ACC112 (cell line): ENCODE results near the gene PRKCD.

ENCODE experiments used
- H2AFZ ChIP-seq: fragments of 200-600 bp; sonication (generic); one replicate; pipeline ENCODE4 v1.6.0; 2017; ENCODE audit warnings: antibody characterized with exemption, low read length; ENCODE audit not compliant: unreplicated experiment
- H3K27ac ChIP-seq: fragments of 200-600 bp; sonication (generic); 2 replicates; pipeline ENCODE4 v1.5.1; 2014; ENCODE audit warnings: low read depth, mild to moderate bottlenecking, antibody characterized with exemption, low read length, moderate library complexity
- H3K27me3 ChIP-seq: fragments of 200-600 bp; sonication (generic); 2 replicates; pipeline ENCODE4 v1.6.1; 2014; ENCODE audit warnings: mild to moderate bottlenecking, antibody characterized with exemption, low read length, moderate library complexity, mixed read lengths; ENCODE audit not compliant: insufficient read depth
- H3K36me3 ChIP-seq: fragments of 200-600 bp; sonication (generic); 2 replicates; pipeline ENCODE4 v1.6.1; 2016; ENCODE audit warnings: mild to moderate bottlenecking, antibody characterized with exemption, low read length, moderate library complexity, mixed read lengths; ENCODE audit not compliant: insufficient read depth
- H3K4me1 ChIP-seq: fragments of 200-600 bp; sonication (generic); one replicate; pipeline ENCODE4 v1.6.1; 2016; ENCODE audit warnings: low read length, mixed read lengths; ENCODE audit not compliant: insufficient read depth, unreplicated experiment, control insufficient read depth
- H3K4me3 ChIP-seq: fragments of 200-600 bp; sonication (generic); 2 replicates; pipeline ENCODE4 v1.5.1; 2014; ENCODE audit warnings: mild to moderate bottlenecking, low read depth, low read length
- H3K79me2 ChIP-seq: fragments of 200-600 bp; sonication (generic); one replicate; pipeline ENCODE4 v1.6.0; 2016; ENCODE audit warnings: low read length; ENCODE audit not compliant: control insufficient read depth, unreplicated experiment, insufficient read depth

The PRKCD gene

GRCh38 chr3:53193466-53194209, 32.6 kb downstream of the PRKCD start:
- Histone ChIP-seq H3K4me1 (peaks cover 19% of the 10 kb centered on the region), H3K36me3 (no peaks in the 10 kb centered on the region), H3K27me3 (no peaks in the 10 kb centered on the region), H3K79me2 (no peaks in the 10 kb centered on the region), H3K27ac (no peak overlapping the region), H2AFZ (no peak overlapping the region), H3K4me3 (no peak overlapping the region)

GRCh38 chr3:53194210-53195065, 33.4 kb downstream of the PRKCD start:
- no peaks in the 10 kb centered on the region for H3K79me2 ChIP-seq
- H3K27ac ChIP-seq, result no peak overlapping the region
- peaks cover 19% of the 10 kb centered on the region for H3K4me1 ChIP-seq
- H3K4me3 ChIP-seq, result no peak overlapping the region
- H3K27me3 ChIP-seq, result no peaks in the 10 kb centered on the region
- no peak overlapping the region for H2AFZ ChIP-seq
- H3K36me3 ChIP-seq, result no peaks in the 10 kb centered on the region

GRCh38 chr3:53195066-53195450, 34.0 kb downstream of the PRKCD start:
- Histone ChIP-seq H3K4me1 (peaks cover 19% of the 10 kb centered on the region), H3K79me2 (no peaks in the 10 kb centered on the region), H3K4me3 (no peak overlapping the region), H3K36me3 (no peaks in the 10 kb centered on the region), H2AFZ (no peak overlapping the region), H3K27ac (no peak overlapping the region), H3K27me3 (no peaks in the 10 kb centered on the region)

- Histone ChIP-seq H3K27ac (no peak overlapping the region), H3K27me3 (no peaks in the 10 kb centered on the region), H3K36me3 (no peaks in the 10 kb centered on the region), H3K4me3 (no peak overlapping the region), H2AFZ (no peak overlapping the region), H3K4me1 (peaks cover 19% of the 10 kb centered on the region), H3K79me2 (no peaks in the 10 kb centered on the region)
Measured at GRCh38 chr3:53195602-53196574, 34.9 kb downstream of the PRKCD start.

- Histone ChIP-seq H3K4me3 (no peak overlapping the region), H3K4me1 (peaks cover 19% of the 10 kb centered on the region), H3K27ac (no peak overlapping the region), H3K36me3 (no peaks in the 10 kb centered on the region), H3K79me2 (no peaks in the 10 kb centered on the region), H3K27me3 (no peaks in the 10 kb centered on the region), H2AFZ (no peak overlapping the region)
Measured at GRCh38 chr3:53196575-53197407, 35.8 kb downstream of the PRKCD start.

- no peak overlapping the region for H3K27ac ChIP-seq
- no peak overlapping the region for H2AFZ ChIP-seq
- H3K4me3 ChIP-seq, result no peak overlapping the region
- peaks cover 19% of the 10 kb centered on the region for H3K4me1 ChIP-seq
- no peaks in the 10 kb centered on the region for H3K79me2 ChIP-seq
- H3K27me3 ChIP-seq, result no peaks in the 10 kb centered on the region
- no peaks in the 10 kb centered on the region for H3K36me3 ChIP-seq
Measured at GRCh38 chr3:53198256-53198977, 37.4 kb downstream of the PRKCD start.

- no peaks in the 10 kb centered on the region for H3K79me2 ChIP-seq
- H3K27ac ChIP-seq, result no peak overlapping the region
- no peaks in the 10 kb centered on the region for H3K36me3 ChIP-seq
- H3K4me1 ChIP-seq, result peaks cover 14% of the 10 kb centered on the region
- H2AFZ ChIP-seq, result no peak overlapping the region
- no peaks in the 10 kb centered on the region for H3K27me3 ChIP-seq
- H3K4me3 ChIP-seq, result no peak overlapping the region
Measured at GRCh38 chr3:53198996-53199395, 38.0 kb downstream of the PRKCD start.

GRCh38 chr3:53199834-53200233, 38.8 kb downstream of the PRKCD start:
- H3K36me3 ChIP-seq, result no peaks in the 10 kb centered on the region
- H3K27me3 ChIP-seq, result no peaks in the 10 kb centered on the region
- no peak overlapping the region for H3K27ac ChIP-seq
- no peak overlapping the region for H3K4me3 ChIP-seq
- peaks cover 6% of the 10 kb centered on the region for H3K4me1 ChIP-seq
- no peaks in the 10 kb centered on the region for H3K79me2 ChIP-seq
- no peak overlapping the region for H2AFZ ChIP-seq
